ENCODE results near the gene PLEKHJ1.

DNA sequence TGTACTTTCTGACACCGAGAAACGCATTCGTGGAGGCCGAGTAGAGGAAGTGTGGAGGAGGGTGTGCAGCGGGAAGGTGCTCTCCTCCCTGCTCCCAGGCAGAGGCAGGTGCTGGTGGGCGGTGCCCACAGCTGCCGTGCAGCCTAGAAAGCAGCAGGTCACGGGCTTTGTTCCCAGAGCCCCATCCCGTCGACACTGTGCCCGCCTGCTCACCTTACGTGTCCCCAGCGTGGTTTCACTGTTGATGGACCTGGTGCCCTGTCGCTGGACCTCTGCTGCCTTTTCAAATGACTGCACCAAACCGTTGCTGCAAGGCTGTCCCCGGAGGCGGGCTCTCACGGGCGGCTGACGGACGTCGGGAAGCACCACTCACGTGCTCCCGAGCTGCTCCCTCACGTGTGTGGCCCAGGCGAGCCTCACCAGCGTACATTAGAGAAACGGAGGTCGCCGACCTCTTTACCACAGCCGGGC, 20.8 kb downstream of the PLEKHJ1 start:
- TF ChIP-seq POLR2A (IDR thresholded peaks at IDR 0.05), result no peak
- TF ChIP-seq, protein P1, sequence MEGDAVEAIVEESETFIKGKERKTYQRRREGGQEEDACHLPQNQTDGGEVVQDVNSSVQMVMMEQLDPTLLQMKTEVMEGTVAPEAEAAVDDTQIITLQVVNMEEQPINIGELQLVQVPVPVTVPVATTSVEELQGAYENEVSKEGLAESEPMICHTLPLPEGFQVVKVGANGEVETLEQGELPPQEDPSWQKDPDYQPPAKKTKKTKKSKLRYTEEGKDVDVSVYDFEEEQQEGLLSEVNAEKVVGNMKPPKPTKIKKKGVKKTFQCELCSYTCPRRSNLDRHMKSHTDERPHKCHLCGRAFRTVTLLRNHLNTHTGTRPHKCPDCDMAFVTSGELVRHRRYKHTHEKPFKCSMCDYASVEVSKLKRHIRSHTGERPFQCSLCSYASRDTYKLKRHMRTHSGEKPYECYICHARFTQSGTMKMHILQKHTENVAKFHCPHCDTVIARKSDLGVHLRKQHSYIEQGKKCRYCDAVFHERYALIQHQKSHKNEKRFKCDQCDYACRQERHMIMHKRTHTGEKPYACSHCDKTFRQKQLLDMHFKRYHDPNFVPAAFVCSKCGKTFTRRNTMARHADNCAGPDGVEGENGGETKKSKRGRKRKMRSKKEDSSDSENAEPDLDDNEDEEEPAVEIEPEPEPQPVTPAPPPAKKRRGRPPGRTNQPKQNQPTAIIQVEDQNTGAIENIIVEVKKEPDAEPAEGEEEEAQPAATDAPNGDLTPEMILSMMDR (IDR thresholded peaks at IDR 0.05), result no peak
